Stimulated activated CD4-positive, alpha-beta T cell treated with anti-CD3 and anti-CD28 coated beads, Interleukin-1b, Interleukin-23, amount 100 ng/mL, for 4 hours (primary cell): Measurements from ENCODE around the gene SLC16A14.
"Not testable (repeated sequence)": the region's sequence is repeated elsewhere in the genome, so short reads cannot be mapped to it uniquely, and the experiment has no call there.

Experiments used
- DNase-seq, 2 donors: peaks; one replicate each; pipeline ENCODE4 v3.0.0-alpha.2; 2020; ENCODE audit warnings: low read depth in 2 of 2

Gene SLC16A14

GRCh38 chr2:230068651-230069055 is at the start of gene SLC16A14:
SLC16A14 (minus strand) TSS chr2:230068924; CDS start chr2:230059352, 9,572 bp downstream.
- DNase-seq: peak in 1 of 2 donors; percentile 15

- DNase-seq: no peak
Observed at GRCh38 chr2:230106771-230107170, 38.0 kb upstream of the SLC16A14 start.

GRCh38 chr2:230101967-230102366 is 33.2 kb upstream of the SLC16A14 start:
- DNase-seq: not testable (repeated sequence)

GRCh38 chr2:230097841-230098240 is 29.1 kb upstream of the SLC16A14 start:
- DNase-seq: no peak

- no peak for DNase-seq
Observed at GRCh38 chr2:230097424-230097823, 28.7 kb upstream of the SLC16A14 start.

GRCh38 chr2:230090967-230091366 is 22.2 kb upstream of the SLC16A14 start:
- DNase-seq: no peak

- no peak for DNase-seq
Observed at GRCh38 chr2:230085201-230085600, 16.5 kb upstream of the SLC16A14 start.

GRCh38 chr2:230077851-230078547 is 9.3 kb upstream of the SLC16A14 start:
- DNase-seq: no peak

- no peak for DNase-seq
Observed at GRCh38 chr2:230076819-230077218, 8.1 kb upstream of the SLC16A14 start.

- no peak for DNase-seq
Observed at GRCh38 chr2:230075988-230076631, 7.4 kb upstream of the SLC16A14 start.

- no peak for DNase-seq
Observed at GRCh38 chr2:230071421-230071820, 2.7 kb upstream of the SLC16A14 start.

GRCh38 chr2:230069402-230069801 is 678 bp upstream of the SLC16A14 start:
- no peak for DNase-seq

GRCh38 chr2:230068016-230068650 is 591 bp downstream of the SLC16A14 start:
- DNase-seq: peak in 1 of 2 donors; percentile 44

- DNase-seq: no peak
Observed at GRCh38 chr2:230060672-230061293, 7.9 kb downstream of the SLC16A14 start.

GRCh38 chr2:230053753-230054478 is 14.8 kb downstream of the SLC16A14 start:
- DNase-seq: no peak

GRCh38 chr2:230052299-230052698 is 16.4 kb downstream of the SLC16A14 start:
- DNase-seq: no peak

- DNase-seq: no peak
Observed at GRCh38 chr2:230050136-230050535, 18.6 kb downstream of the SLC16A14 start.

- no peak for DNase-seq
Observed at GRCh38 chr2:230048010-230048671, 20.6 kb downstream of the SLC16A14 start.

GRCh38 chr2:230046491-230046890 is 22.2 kb downstream of the SLC16A14 start:
- DNase-seq: no peak

GRCh38 chr2:230043461-230043860 is 25.3 kb downstream of the SLC16A14 start:
- DNase-seq: no peak

GRCh38 chr2:230043025-230043424 is 25.7 kb downstream of the SLC16A14 start:
- no peak for DNase-seq
